AG04449 (cell line): ENCODE data around the gene ZNF559.

ENCODE experiments used
- CTCF ChIA-PET: fragments of 350-600 bp; formaldehyde crosslinking; extraction: SDS; loops from one replicate; lab custom pipeline; 2021; ENCODE audit warnings: antibody characterized with exemption; lab: Yijun Ruan, JAX
- POLR2A ChIA-PET: fragments of 400-600, 350-600 bp; formaldehyde crosslinking; extraction: SDS; loops from one replicate; lab custom pipeline; 2020; ENCODE audit warnings: antibody characterized with exemption, inconsistent platforms; lab: Yijun Ruan, JAX
- DNase-seq: peaks from one replicate; pipeline ENCODE4 v3.0.0-alpha.2; 2010; ENCODE audit warnings: low read depth, low spot score
- H3K4me3 ChIP-seq: 2 replicates; pipeline ENCODE4 v1.5.1; 2011; ENCODE audit warnings: low read depth, mild to moderate bottlenecking, control low read depth, low read length
- CTCF ChIP-seq: IDR thresholded peaks from one replicate; pipeline ENCODE4 v1.5.1; 2011; ENCODE audit warnings: mild to moderate bottlenecking, moderate library complexity, low read length, control low read depth, inconsistent platforms; ENCODE audit not compliant: insufficient read depth; ENCODE audit errors: missing control alignments

Gene ZNF559

GRCh38 chr19:9323557-9323918 is 441 bp upstream of the ZNF559 start:
- CTCF ChIA-PET: interaction anchor here (2.8 kb wide), 1 partner anchor 13 kb away, joined by 15 read pairs; no protein-coding TSS in a partner anchor
- TF ChIP-seq CTCF: no peak
- POLR2A ChIA-PET: interaction anchor here (0.9 kb wide), 1 partner anchor 17 kb away, joined by 6 read pairs; no protein-coding TSS in a partner anchor
- H3K4me3 ChIP-seq: peak overlapping the region; percentile 85
- peak; percentile 44 for DNase-seq

DNA sequence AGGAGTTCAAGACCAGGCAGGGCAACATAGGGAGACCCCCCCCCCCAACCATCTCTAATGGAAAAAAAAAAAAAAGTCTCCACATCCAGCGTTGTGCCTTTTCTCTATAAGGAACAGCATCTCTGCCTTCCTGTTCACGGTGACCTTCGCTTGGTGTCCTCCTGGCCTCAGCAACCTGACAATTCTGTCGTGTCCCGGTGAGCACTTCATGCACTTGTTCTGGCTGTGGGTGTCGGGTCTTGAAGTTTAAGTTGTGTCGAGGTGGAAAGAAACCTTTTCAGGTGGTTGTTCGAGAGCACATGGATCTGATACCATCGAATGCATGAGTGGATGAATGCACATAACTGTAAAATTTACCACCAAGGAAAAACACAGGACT is 594 bp downstream of the ZNF559 start:
- TF ChIP-seq CTCF: no peak
- CTCF ChIA-PET: no interaction called here
- peak overlapping the region; percentile 85 for H3K4me3 ChIP-seq
- DNase-seq: no peak
- POLR2A ChIA-PET: no interaction called here

DNA sequence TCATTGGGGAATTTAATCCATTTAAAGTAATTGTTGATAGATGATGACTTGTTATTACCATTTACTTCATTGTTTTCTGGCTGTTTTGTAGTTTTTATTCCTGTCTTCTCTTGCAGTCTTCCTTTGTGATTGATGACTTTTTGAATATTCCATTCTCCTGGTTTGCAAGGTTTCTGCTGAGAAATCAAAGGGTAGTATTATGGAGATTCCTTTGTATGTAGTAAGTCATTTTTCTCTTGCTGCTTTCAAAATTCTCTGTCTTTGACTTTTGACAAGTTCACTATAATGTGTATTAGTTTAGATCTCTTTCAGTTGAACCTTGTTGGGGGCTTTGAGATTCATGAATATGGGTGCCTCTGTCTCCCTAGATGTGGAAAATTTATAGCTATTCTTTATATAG is 6.0 kb downstream of the ZNF559 start:
- CTCF ChIA-PET: no interaction called here

GRCh38 chr19:9342610-9343304 is 18.8 kb downstream of the ZNF559 start:
- ChIA-PET CTCF (no interaction called here), POLR2A (no interaction called here)
- TF ChIP-seq CTCF: no peak
- H3K4me3 ChIP-seq: no peak overlapping the region
- no peak for DNase-seq

More for the DNA sequence above, 6.0 kb downstream of the ZNF559 start:
- no peak overlapping the region for H3K4me3 ChIP-seq
- no peak for TF ChIP-seq CTCF
- POLR2A ChIA-PET: no interaction called here
- DNase-seq: no peak

DNA sequence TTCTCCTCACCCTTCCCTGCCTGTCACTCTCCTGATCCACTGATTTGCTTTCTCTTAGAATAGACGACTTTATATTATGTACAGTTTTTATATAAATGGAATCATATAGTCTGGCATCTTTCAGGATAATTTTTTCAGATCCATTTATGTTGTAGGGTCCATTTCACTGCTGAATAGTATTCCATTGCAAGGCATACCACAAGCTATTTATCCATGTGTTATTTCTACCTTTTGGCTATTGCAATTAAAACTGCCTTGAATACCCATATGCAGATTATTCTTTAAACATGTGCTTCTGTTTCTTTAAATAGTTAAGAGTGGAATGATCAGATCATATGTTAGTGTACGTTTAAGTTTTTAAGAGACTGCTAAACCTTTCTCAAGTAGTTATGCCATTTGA is 21.0 kb downstream of the ZNF559 start:
- TF ChIP-seq CTCF: no peak
- CTCF ChIA-PET: no interaction called here
- DNase-seq: no peak
- H3K4me3 ChIP-seq: no peak overlapping the region
- POLR2A ChIA-PET: no interaction called here

DNA sequence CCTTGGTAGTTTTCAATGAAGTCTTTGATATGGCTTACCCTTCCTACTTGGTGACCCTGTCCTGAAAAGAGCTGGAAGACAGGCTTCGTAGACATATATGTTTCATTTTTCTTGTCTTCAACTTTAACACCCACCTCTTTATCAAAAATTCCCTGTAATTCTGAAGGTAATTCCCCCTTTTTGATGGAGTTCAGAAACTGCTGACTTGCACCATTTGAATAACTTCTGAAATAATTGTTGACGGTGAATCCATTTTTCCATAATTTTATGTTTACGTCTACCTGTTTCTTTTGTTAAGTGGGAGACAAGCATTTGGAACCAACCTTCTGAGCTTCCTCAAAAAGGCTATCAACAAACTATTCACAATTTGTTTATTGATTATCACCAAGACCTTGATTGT is 24.3 kb downstream of the ZNF559 start:
- CTCF ChIA-PET: no interaction called here

More for the DNA sequence above, 24.3 kb downstream of the ZNF559 start:
- H3K4me3 ChIP-seq: no peak overlapping the region
- POLR2A ChIA-PET: no interaction called here
- no peak for DNase-seq
- TF ChIP-seq CTCF: no peak
